Muscle layer of duodenum (tissue), 2 donors: ENCODE data around the gene CEP192.
A peak's percentile ranks its signal among the peaks of the same experiment; 100 is the strongest.

ENCODE experiments used
- H3K27ac ChIP-seq: one replicate; pipeline ENCODE4 v1.7.0; 2013; ENCODE audit warnings: mild to moderate bottlenecking, low read length
- H3K27me3 ChIP-seq: one replicate; pipeline ENCODE4 v1.7.0; 2013; ENCODE audit warnings: low read depth, mild to moderate bottlenecking, control low read depth, low read length
- H3K36me3 ChIP-seq, 2 donors: one replicate each; pipeline ENCODE4 v1.7.0; 2013; ENCODE audit warnings: low read length in 2 of 2, control low read depth in 1 of 2, mild to moderate bottlenecking in 1 of 2; ENCODE audit not compliant: insufficient read depth in 2 of 2, control insufficient read depth in 1 of 2
- H3K4me1 ChIP-seq, 2 donors: one replicate each; pipeline ENCODE4 v1.7.0; 2013; ENCODE audit warnings: low read length in 2 of 2, mild to moderate bottlenecking in 2 of 2, control low read depth in 1 of 2, moderate library complexity in 1 of 2; ENCODE audit not compliant: insufficient read depth in 2 of 2, control insufficient read depth in 1 of 2
- H3K4me3 ChIP-seq, 2 donors: one replicate each; pipeline ENCODE4 v1.7.0; 2013; ENCODE audit warnings: low read length in 2 of 2, low read depth in 1 of 2, mild to moderate bottlenecking in 1 of 2
- H3K9me3 ChIP-seq, 2 donors: one replicate each; pipeline ENCODE4 v1.7.0; 2013; ENCODE audit warnings: low read length in 2 of 2, control low read depth in 1 of 2, mild to moderate bottlenecking in 1 of 2; ENCODE audit not compliant: control insufficient read depth in 1 of 2
- donor health status: healthy.

The CEP192 gene

GRCh38 chr18:12990967-12991820 is at the start of gene CEP192:
Gene CEP192, plus strand, starts transcription at chr18:12991362. Its CDS starts 8,063 bp downstream, at chr18:12999425.
- H3K4me3 ChIP-seq: peak within 1 kb of the TSS; percentile 83 to 87
- H3K4me1 ChIP-seq: peaks cover 4 to 16% of the 10 kb centered on the region in 2 donors
- H3K36me3 ChIP-seq: peaks cover 0 to 9% of the 10 kb centered on the region in 2 donors
- peak within 1 kb of the TSS; percentile 83 for H3K27ac ChIP-seq
- H3K27me3 ChIP-seq: no peaks in the 10 kb centered on the region
- H3K9me3 ChIP-seq: no peaks in the 10 kb centered on the region

- Histone ChIP-seq H3K4me3 (no peak overlapping the region), H3K27ac (no peak overlapping the region), H3K27me3 (no peaks in the 10 kb centered on the region), H3K9me3 (no peaks in the 10 kb centered on the region), H3K36me3 (no peaks in the 10 kb centered on the region), H3K4me1 (no peaks in the 10 kb centered on the region)
These were observed 47.9 kb upstream of the CEP192 start for GRCh38 chr18:12943215-12943614.

- Histone ChIP-seq H3K4me3 (no peak overlapping the region), H3K4me1 (peaks cover 0 to 4% of the 10 kb centered on the region in 2 donors), H3K9me3 (no peaks in the 10 kb centered on the region), H3K27me3 (no peaks in the 10 kb centered on the region), H3K36me3 (no peaks in the 10 kb centered on the region), H3K27ac (no peak overlapping the region)
These were observed 46.5 kb upstream of the CEP192 start for GRCh38 chr18:12944709-12945108.

GRCh38 chr18:12946549-12947284 is 44.4 kb upstream of the CEP192 start:
- Histone ChIP-seq H3K27ac (peak overlapping the region; percentile 98), H3K4me1 (peaks cover 0 to 4% of the 10 kb centered on the region in 2 donors), H3K4me3 (peak overlapping the region; percentile 81 to 84)

GRCh38 chr18:12947285-12948049 is 43.7 kb upstream of the CEP192 start, which contains the start of gene SEH1L:
Gene SEH1L, plus strand, starts transcription at chr18:12948011. Its CDS starts 111 bp downstream, at chr18:12948122.
- Histone ChIP-seq H3K4me1 (peaks cover 0 to 4% of the 10 kb centered on the region in 2 donors), H3K4me3 (peak within 1 kb of the TSS; percentile 81 to 84), H3K9me3 (no peaks in the 10 kb centered on the region), H3K27ac (peak within 1 kb of the TSS; percentile 98), H3K27me3 (no peaks in the 10 kb centered on the region), H3K36me3 (no peaks in the 10 kb centered on the region)

More at GRCh38 chr18:12946549-12947284, 44.4 kb upstream of the CEP192 start:
- H3K36me3 ChIP-seq: no peaks in the 10 kb centered on the region
- no peaks in the 10 kb centered on the region for H3K27me3 ChIP-seq
- H3K9me3 ChIP-seq: no peaks in the 10 kb centered on the region

GRCh38 chr18:12948050-12948804 is 42.9 kb upstream of the CEP192 start:
- H3K27ac ChIP-seq: peak overlapping the region; percentile 79
- no peaks in the 10 kb centered on the region for H3K9me3 ChIP-seq
- no peaks in the 10 kb centered on the region for H3K27me3 ChIP-seq
- H3K36me3 ChIP-seq: no peaks in the 10 kb centered on the region
- peak overlapping the region; percentile 70 to 75 for H3K4me3 ChIP-seq
- H3K4me1 ChIP-seq: peaks cover 0 to 4% of the 10 kb centered on the region in 2 donors

- H3K36me3 ChIP-seq: peaks cover 7 to 16% of the 10 kb centered on the region in 2 donors
- H3K27me3 ChIP-seq: no peaks in the 10 kb centered on the region
- H3K4me3 ChIP-seq: no peak overlapping the region
- H3K27ac ChIP-seq: no peak overlapping the region
- no peaks in the 10 kb centered on the region for H3K4me1 ChIP-seq
- H3K9me3 ChIP-seq: no peaks in the 10 kb centered on the region
These were observed 32.7 kb upstream of the CEP192 start for GRCh38 chr18:12958478-12958877.

- Histone ChIP-seq H3K27me3 (no peaks in the 10 kb centered on the region), H3K4me3 (no peak overlapping the region), H3K36me3 (peaks cover 9 to 21% of the 10 kb centered on the region in 2 donors), H3K9me3 (no peaks in the 10 kb centered on the region), H3K27ac (no peak overlapping the region), H3K4me1 (no peaks in the 10 kb centered on the region)
These were observed 30.8 kb upstream of the CEP192 start for GRCh38 chr18:12960395-12960794.

- Histone ChIP-seq H3K9me3 (no peaks in the 10 kb centered on the region), H3K27ac (no peak overlapping the region), H3K4me3 (no peak overlapping the region), H3K27me3 (no peaks in the 10 kb centered on the region), H3K4me1 (no peaks in the 10 kb centered on the region), H3K36me3 (peaks cover 13 to 21% of the 10 kb centered on the region in 2 donors)
These were observed 30.2 kb upstream of the CEP192 start for GRCh38 chr18:12960853-12961397.

- H3K4me1 ChIP-seq: no peaks in the 10 kb centered on the region
- H3K36me3 ChIP-seq: peaks cover 14 to 20% of the 10 kb centered on the region in 2 donors
These were observed 28.1 kb upstream of the CEP192 start for GRCh38 chr18:12963069-12963468.

More at GRCh38 chr18:12963069-12963468, 28.1 kb upstream of the CEP192 start:
- Histone ChIP-seq H3K4me3 (no peak overlapping the region), H3K27me3 (no peaks in the 10 kb centered on the region), H3K9me3 (no peaks in the 10 kb centered on the region), H3K27ac (no peak overlapping the region)
